Activated CD8-positive, alpha-beta memory T cell treated with anti-CD3 and anti-CD28 coated beads for 36 hours (primary cell): Measurements from ENCODE around the gene IGSF1. TPM values are rescaled to one million over a fixed set of nuclear protein-coding genes. Genes with fewer than 3 reads are reported as not detected.

Experiments used
- CTCF ChIA-PET: fragments of 350-600 bp; sonication (Branson Sonifier 250); formaldehyde crosslinking; loops from one replicate; lab custom pipeline; 2021; ENCODE audit warnings: antibody characterized with exemption; lab: Charles Lee
- POLR2A ChIA-PET: fragments of 350-600 bp; sonication (Branson Sonifier 250); formaldehyde crosslinking; loops from one replicate; lab custom pipeline; 2021; ENCODE audit warnings: antibody characterized with exemption; lab: Charles Lee
- total RNA-seq, 2 experiments: library from RNA; stranded (reverse); gene quantifications; one replicate each; pipeline ENCODE4 v1.2.3, GENCODE V29; 2021

Gene IGSF1, protein sequence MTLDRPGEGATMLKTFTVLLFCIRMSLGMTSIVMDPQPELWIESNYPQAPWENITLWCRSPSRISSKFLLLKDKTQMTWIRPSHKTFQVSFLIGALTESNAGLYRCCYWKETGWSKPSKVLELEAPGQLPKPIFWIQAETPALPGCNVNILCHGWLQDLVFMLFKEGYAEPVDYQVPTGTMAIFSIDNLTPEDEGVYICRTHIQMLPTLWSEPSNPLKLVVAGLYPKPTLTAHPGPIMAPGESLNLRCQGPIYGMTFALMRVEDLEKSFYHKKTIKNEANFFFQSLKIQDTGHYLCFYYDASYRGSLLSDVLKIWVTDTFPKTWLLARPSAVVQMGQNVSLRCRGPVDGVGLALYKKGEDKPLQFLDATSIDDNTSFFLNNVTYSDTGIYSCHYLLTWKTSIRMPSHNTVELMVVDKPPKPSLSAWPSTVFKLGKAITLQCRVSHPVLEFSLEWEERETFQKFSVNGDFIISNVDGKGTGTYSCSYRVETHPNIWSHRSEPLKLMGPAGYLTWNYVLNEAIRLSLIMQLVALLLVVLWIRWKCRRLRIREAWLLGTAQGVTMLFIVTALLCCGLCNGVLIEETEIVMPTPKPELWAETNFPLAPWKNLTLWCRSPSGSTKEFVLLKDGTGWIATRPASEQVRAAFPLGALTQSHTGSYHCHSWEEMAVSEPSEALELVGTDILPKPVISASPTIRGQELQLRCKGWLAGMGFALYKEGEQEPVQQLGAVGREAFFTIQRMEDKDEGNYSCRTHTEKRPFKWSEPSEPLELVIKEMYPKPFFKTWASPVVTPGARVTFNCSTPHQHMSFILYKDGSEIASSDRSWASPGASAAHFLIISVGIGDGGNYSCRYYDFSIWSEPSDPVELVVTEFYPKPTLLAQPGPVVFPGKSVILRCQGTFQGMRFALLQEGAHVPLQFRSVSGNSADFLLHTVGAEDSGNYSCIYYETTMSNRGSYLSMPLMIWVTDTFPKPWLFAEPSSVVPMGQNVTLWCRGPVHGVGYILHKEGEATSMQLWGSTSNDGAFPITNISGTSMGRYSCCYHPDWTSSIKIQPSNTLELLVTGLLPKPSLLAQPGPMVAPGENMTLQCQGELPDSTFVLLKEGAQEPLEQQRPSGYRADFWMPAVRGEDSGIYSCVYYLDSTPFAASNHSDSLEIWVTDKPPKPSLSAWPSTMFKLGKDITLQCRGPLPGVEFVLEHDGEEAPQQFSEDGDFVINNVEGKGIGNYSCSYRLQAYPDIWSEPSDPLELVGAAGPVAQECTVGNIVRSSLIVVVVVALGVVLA (N-terminal part only)
- not detected for total RNA-seq

DNA sequence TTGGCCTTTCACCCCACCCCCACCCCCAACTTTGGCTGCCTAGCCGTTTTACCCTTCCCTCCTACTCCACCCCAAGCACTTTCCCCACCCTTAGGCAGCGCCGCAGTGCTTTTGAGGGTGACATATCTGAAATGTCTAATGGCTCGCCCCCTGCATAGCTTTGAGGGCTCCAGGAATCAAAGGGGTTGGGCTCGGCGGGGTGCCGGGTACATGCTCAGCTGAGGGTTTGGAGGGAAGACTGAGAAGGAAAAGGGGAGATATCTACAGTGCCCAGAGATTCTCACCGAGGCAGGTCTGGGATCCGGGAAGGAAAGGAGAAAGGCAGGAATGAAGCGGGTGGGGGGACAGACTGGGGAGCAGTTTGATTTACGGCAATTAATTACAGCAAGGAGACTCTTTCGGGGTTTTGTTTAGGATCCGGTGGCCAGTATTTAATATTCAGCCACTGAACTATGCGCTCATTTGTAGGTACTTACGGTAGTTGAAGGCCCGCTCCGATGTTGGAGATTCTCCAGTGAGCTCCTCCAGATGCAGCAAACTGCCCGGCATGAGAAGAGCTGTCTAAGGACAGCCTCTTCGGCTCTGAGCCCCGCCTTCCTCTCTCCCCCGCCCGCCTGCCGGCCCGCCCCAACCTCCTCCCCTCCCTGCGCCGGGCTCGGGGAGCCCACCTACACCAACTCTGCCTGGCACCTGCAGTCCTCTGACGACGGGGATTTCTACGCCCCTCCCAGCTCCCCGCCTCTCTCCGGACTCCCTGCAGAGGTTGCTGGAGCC, at the start of gene IGSF1:
Gene IGSF1, minus strand, starts transcription at position 569 of the 774 bp plus-strand sequence. CDS start 2,632 bp downstream, outside the sequence.
- CTCF ChIA-PET: no interaction called here
- POLR2A ChIA-PET: no interaction called here

- POLR2A ChIA-PET: no interaction called here
- CTCF ChIA-PET: no interaction called here
These were observed 43.2 kb upstream of the IGSF1 start for GRCh38 chrX:131332331-131332730.

GRCh38 chrX:131331152-131331551, 42.0 kb upstream of the IGSF1 start:
- ChIA-PET POLR2A (no interaction called here), CTCF (no interaction called here)

GRCh38 chrX:131330735-131331134, 41.6 kb upstream of the IGSF1 start:
- CTCF ChIA-PET: no interaction called here
- POLR2A ChIA-PET: no interaction called here

- ChIA-PET POLR2A (no interaction called here), CTCF (no interaction called here)
These were observed 33.5 kb upstream of the IGSF1 start for GRCh38 chrX:131322651-131323050.

GRCh38 chrX:131317326-131317725, 28.2 kb upstream of the IGSF1 start:
- CTCF ChIA-PET: no interaction called here
- POLR2A ChIA-PET: no interaction called here

DNA sequence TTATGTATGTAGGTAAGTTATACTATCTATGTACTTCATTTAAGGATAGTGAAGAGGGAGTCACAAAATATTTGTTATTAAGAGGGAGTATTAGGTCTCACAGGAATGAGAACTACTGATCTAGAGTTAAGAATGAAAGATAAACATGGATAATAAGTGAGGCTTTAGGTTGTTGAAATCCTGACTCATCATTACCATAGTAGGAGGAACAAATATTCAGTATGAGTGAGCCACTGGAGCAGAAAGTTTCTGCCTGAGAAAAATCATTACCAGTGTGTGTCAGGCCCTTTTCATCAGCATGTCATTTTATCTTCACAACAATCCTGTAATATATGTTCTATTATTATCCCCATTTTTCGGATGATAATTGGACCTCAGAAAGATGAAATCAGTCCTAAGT, 27.2 kb upstream of the IGSF1 start:
- ChIA-PET CTCF (no interaction called here), POLR2A (no interaction called here)

DNA sequence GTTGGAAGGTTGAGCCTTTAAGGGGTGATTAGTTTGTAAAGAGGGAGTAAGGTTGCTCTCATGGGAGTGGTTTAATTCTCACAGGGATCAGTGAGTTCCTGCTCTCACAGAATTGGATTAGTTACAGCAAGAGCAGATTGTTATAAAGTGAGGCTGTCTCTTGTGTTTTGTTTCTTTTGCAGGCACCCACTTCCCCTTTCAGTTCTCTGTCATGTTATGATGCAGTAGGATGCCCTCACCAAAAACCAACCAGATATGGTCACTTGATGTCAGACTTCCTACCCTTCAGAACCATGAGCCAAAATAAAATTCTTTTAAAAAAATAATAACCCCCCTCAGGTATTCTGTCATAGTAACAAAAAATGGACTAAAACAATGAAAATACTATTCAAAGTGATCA, 19.9 kb upstream of the IGSF1 start:
- ChIA-PET POLR2A (no interaction called here), CTCF (no interaction called here)

- CTCF ChIA-PET: no interaction called here
- POLR2A ChIA-PET: no interaction called here
These were observed 17.5 kb upstream of the IGSF1 start for GRCh38 chrX:131306601-131307000.

GRCh38 chrX:131305926-131306325, 16.8 kb upstream of the IGSF1 start:
- CTCF ChIA-PET: no interaction called here
- POLR2A ChIA-PET: no interaction called here

DNA sequence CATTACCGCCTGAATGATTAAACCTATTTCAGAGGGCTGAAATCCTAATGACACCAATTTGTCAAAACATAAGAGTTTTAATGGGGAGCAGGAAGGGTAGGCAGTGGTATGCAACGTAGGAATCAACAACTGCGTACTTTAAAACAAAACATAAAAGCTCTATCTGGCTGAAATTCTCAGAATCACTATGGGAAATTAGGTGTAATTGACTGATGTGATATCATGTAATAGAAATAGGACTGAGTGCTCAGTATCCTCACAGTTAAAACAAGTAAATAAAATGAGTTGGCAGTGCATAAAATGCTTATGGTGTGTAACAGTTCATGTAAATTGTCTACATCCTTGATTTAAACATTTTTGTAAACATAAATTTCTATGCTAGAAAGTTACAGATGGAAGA, 13.6 kb upstream of the IGSF1 start:
- CTCF ChIA-PET: no interaction called here
- POLR2A ChIA-PET: no interaction called here

GRCh38 chrX:131301155-131301554, 12.0 kb upstream of the IGSF1 start:
- ChIA-PET POLR2A (no interaction called here), CTCF (no interaction called here)

- CTCF ChIA-PET: no interaction called here
- POLR2A ChIA-PET: no interaction called here
These were observed 9.7 kb upstream of the IGSF1 start for GRCh38 chrX:131298846-131299245.

DNA sequence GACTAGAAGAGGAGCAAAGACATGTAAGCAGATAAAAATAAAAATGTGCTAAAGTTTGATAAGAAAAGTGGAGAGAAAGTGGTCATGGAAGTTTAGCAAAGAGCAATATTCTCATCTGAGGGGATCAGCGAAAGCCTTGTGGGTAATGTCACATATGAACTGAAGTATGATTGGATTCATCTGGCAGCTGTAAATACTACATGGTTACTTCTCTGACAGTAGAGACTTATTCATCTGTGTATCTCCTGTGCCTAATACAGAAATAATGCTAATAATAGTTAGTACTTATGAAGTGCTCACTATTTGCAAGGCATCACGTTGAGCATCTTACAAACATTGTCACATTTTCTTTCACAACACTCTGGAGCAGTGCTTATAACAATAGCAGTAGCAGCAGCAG, 8.9 kb upstream of the IGSF1 start:
- POLR2A ChIA-PET: no interaction called here

DNA sequence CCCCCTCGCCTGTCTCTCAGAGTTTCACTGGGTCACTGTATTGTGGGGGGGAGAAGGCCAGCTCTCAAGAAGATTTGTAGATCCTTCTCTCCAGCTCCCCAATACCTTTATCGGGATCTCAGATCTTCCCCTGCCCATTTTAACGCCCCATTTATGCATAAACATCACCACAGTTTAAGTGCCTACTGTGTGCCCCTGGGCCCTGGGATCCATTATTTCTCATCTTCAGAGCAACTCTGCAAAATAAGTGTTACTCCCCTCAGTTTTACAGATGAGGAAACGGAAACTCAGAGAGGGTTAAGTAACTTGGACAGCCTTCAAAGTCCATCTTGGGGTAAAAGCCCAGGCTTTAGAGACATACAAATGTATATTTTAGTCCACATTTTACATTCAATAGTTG, 421 bp upstream of the IGSF1 start:
- ChIA-PET POLR2A (no interaction called here), CTCF (no interaction called here)

More for the DNA sequence above, 8.9 kb upstream of the IGSF1 start:
- CTCF ChIA-PET: no interaction called here

GRCh38 chrX:131288188-131288587, 918 bp downstream of the IGSF1 start:
- POLR2A ChIA-PET: no interaction called here
- CTCF ChIA-PET: no interaction called here

GRCh38 chrX:131287560-131288179, 1.4 kb downstream of the IGSF1 start:
- CTCF ChIA-PET: no interaction called here
- POLR2A ChIA-PET: no interaction called here

DNA sequence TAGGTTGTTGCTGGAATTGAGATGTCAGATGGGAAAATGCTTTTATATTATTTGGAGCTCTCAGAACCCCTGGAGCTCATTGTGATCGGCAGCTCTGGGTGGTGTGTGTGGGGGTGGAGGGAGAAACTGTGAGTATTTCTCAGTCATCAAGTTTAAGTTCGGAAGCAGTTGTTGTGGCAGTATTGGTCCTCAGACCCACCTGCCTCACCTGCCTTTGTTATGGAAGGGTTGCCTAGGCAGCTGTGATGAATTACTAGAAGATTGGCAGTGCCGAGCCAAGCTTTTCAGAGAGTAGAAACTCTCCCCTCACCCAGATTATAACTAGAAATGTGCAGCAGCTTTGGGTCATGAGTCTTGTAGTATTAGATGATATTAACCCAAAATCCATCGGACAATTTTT, 9.5 kb downstream of the IGSF1 start:
- ChIA-PET CTCF (no interaction called here), POLR2A (no interaction called here)

DNA sequence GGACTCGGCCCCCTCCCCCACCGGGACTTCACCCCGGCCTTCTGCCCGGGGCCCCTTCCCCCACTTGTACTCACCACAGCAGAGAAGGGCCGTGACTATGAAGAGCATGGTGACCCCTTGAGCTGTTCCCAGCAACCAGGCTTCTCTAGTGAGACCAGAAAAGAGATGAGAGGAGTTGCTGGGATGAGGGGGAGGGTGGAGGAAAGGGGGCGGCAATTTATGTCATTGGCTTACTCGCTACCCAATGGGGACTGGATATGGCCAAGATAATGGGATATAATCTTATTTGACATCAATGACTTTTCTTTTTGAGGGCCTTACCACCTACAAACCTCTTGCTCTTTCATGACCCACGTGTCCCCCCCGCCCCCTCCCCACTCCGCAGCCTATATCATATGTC, 9.9 kb downstream of the IGSF1 start:
- ChIA-PET POLR2A (no interaction called here), CTCF (no interaction called here)
